Cardiac fibroblast (primary cell): ENCODE results near the gene TBC1D2.

Experiments used
- DNase-seq, 2 donors: peaks; one replicate each; pipeline versions ENCODE4 v3.0.0 to v3.0.0-alpha.2; 2010; ENCODE audit warnings: low read depth in 2 of 2
- H3K4me3 ChIP-seq, 2 donors: replicated peaks in 1 of 2; 1 replicate in 1 of 2; 2 replicates in 1 of 2; pipeline ENCODE4 v1.5.1; 2011; ENCODE audit warnings: low read depth in 2 of 2, low read length in 2 of 2, mild to moderate bottlenecking in 2 of 2, moderate library complexity in 1 of 2
- TF ChIP-seq, protein P1 (sequence below): IDR thresholded peaks from one replicate; pipeline ENCODE4 v1.5.1; 2011; ENCODE audit warnings: low read depth, mild to moderate bottlenecking, low read length, inconsistent platforms

The TBC1D2 gene

DNA sequence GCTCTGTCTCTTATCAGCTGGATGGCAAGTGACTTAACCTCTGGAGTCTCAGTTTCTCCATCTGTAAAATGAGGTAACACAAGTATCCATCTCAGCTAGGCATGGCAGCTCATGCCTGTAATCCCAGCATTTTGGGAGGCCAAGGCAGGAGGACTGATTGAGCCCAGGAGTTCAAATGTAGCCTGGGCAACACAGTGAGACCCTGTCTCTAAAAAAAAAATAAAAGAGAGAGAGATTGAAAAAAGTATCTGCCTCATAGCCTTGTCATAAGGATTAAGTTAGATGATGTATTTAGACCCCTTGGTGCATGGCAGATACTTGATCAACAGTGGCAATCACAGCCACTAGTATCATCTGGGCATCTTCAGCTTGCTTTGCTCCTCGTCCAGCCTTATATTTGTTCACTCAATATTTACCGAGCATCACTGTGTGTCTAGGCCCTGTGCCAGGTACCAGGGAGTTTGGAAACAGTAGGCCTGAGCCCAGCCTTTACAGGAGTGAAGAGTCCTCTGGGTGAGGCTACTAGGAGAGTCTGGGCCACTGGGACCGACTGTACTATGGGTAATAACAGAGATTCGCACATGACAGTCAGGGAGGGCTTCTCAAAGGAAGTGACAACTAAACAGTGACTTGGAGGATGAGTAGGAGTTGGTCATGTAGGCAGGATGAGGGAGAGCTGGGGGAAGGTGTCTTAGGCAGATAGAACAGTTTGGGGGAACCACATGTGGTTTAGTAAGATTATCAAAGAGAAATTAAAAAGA lies 97.2 kb downstream of the TBC1D2 start:
- TF ChIP-seq, protein P1, sequence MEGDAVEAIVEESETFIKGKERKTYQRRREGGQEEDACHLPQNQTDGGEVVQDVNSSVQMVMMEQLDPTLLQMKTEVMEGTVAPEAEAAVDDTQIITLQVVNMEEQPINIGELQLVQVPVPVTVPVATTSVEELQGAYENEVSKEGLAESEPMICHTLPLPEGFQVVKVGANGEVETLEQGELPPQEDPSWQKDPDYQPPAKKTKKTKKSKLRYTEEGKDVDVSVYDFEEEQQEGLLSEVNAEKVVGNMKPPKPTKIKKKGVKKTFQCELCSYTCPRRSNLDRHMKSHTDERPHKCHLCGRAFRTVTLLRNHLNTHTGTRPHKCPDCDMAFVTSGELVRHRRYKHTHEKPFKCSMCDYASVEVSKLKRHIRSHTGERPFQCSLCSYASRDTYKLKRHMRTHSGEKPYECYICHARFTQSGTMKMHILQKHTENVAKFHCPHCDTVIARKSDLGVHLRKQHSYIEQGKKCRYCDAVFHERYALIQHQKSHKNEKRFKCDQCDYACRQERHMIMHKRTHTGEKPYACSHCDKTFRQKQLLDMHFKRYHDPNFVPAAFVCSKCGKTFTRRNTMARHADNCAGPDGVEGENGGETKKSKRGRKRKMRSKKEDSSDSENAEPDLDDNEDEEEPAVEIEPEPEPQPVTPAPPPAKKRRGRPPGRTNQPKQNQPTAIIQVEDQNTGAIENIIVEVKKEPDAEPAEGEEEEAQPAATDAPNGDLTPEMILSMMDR: no peak
- DNase-seq: no peak
- H3K4me3 ChIP-seq: no peak overlapping the region

DNA sequence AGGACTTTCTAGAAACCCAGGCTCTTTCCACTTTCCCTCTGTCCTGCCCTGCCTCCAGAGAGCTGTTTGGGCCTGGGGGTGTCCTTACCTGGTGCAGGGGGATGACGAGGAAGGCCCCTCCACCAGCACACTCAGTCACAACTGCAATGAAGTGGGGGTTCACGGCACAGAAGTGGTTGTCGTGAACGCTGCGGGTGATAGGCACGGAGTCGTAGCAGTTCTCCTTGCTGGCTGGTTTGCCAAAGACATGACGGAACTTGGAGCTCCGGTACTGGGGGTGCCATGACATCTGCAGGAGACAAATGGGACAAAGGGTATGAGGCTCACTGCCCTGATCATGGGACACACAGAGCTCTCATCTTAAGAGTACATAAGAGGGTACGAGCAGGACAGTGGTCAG lies 98.1 kb downstream of the TBC1D2 start:
- TF ChIP-seq, protein P1: no peak
- H3K4me3 ChIP-seq: no peak overlapping the region
- DNase-seq: no peak

DNA sequence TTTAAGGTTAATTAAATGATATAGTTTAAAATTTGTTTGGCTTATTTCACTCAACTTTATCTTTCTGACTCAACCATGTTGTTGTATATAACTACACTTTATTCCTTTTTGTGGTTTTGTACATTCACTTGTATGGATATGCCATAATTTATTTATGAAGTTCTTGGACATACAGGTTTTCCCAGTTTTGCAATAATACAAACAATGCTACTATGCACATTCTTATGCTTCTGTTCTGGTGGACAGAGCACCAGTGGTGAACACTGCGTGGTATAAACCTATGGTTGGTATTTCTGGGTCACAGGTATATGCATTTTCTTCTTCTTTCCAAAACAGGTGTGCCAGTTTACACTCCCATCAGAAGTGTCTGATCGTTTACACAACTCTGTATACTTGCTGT lies 100.8 kb downstream of the TBC1D2 start:
- no peak for DNase-seq
- H3K4me3 ChIP-seq: no peak overlapping the region
- TF ChIP-seq, protein P1: no peak

DNA sequence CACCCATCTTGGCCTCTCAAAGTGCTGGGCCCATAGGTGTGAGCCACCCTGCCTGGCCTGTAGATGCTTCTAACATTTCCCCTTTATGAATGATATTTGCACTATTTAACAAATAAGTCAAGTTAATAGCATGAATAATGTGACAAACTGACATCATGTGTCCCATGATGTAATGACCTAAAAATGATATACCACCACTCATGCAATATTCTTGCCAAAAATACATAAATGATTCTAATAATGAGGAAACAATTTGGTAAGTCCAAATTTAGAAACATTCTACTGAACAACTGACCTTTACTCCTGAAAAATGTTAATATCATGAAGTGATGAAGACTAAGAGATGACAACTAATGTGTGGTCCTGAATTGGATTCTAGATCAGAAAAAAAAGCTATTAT lies 102.9 kb downstream of the TBC1D2 start:
- H3K4me3 ChIP-seq: no peak overlapping the region
- TF ChIP-seq, protein P1: no peak
- no peak for DNase-seq

DNA sequence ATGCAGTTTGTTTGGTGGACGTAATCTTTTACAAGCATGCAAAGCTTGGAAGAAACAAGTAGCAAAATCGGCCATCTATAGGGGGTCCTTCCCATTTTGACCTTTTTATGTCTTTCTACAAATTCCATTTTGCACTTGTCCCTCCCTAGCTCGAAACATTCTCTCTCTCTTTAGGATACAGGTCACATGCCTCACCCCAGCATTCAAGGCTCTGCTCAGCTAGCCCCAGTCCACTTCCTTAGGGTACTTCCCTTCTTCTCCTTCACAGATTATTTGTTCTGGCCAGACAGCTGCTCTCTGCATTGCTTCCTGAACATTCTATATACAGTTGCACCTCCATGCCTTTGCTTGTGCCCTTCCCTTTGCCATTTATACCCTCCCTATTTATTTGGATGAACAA lies 104.7 kb downstream of the TBC1D2 start:
- no peak for DNase-seq
- H3K4me3 ChIP-seq: no peak overlapping the region
- TF ChIP-seq, protein P1: no peak

DNA sequence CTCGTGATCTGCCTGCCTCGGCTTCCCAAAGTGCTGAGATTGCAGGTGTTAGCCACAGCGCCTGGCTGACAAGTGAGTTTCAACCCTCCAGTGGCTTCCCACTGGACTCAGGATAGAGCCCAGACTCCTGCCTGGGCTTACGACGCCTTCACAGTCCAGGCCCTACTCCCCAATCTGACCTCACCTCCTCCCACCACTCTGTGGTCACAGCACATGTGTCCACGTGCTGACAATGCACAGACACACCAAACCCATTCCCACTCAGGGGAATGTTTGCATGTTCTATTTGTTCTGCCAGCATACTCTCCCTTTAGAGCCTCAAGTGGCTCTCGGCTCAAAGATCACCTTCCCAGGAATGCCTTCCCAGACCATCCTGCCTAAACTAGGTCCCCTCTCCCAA lies 105.3 kb downstream of the TBC1D2 start:
- TF ChIP-seq, protein P1: no peak
- H3K4me3 ChIP-seq: no peak overlapping the region
- no peak for DNase-seq

DNA sequence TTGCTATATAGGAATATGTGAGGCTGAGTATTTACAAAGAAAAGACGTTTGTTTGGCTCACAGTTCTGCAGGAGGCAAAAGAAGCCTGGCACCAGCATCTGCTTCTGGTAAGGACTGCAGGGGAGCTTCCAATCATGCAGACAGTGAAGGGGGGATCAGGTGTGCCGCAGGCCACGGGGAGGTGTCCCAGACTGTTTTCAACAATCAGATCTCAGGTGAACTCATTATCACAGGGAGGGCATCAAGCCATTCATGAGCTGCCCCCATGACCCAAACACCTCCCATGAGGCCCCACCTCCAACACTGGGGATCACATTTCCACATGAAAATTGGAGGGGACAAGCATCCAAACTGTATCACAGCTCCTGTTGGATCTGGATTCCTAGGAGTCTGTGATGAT lies 106.0 kb downstream of the TBC1D2 start:
- DNase-seq: no peak
- H3K4me3 ChIP-seq: no peak overlapping the region
- TF ChIP-seq, protein P1: no peak
